Adipose tissue (tissue), 3 donors: ENCODE data around the gene PCGF1. TPM values are rescaled to one million over a fixed set of nuclear protein-coding genes. Genes with fewer than 3 reads are reported as not detected.

Experiments
- H3K27ac ChIP-seq: one replicate; pipeline ENCODE4 v1.5.1; 2013; ENCODE audit warnings: low read depth, low read length
- WGBS, 3 donors: extraction: QIAGEN DNeasy Blood & Tissue Kit; methylation state at CpG; one replicate each; pipeline ENCODE4 v1.1.7; 2013; 5-methylcytosine and 5-hydroxymethylcytosine counted together
- polyA plus RNA-seq, 3 donors: library from polyadenylated mRNA; stranded (reverse); fragments of 200-250 nt; gene quantifications; one replicate each; pipeline ENCODE4 v1.2.3, GENCODE V29; 2013
- donor health status: healthy with polysubstance abuse.
- donor health status: Bipolar disorder and iron deficiency.
- donor health status: healthy.

Gene PCGF1
- polyA plus RNA-seq, 3 donors: 11.1 to 22.5 (median 11.5) TPM

DNA sequence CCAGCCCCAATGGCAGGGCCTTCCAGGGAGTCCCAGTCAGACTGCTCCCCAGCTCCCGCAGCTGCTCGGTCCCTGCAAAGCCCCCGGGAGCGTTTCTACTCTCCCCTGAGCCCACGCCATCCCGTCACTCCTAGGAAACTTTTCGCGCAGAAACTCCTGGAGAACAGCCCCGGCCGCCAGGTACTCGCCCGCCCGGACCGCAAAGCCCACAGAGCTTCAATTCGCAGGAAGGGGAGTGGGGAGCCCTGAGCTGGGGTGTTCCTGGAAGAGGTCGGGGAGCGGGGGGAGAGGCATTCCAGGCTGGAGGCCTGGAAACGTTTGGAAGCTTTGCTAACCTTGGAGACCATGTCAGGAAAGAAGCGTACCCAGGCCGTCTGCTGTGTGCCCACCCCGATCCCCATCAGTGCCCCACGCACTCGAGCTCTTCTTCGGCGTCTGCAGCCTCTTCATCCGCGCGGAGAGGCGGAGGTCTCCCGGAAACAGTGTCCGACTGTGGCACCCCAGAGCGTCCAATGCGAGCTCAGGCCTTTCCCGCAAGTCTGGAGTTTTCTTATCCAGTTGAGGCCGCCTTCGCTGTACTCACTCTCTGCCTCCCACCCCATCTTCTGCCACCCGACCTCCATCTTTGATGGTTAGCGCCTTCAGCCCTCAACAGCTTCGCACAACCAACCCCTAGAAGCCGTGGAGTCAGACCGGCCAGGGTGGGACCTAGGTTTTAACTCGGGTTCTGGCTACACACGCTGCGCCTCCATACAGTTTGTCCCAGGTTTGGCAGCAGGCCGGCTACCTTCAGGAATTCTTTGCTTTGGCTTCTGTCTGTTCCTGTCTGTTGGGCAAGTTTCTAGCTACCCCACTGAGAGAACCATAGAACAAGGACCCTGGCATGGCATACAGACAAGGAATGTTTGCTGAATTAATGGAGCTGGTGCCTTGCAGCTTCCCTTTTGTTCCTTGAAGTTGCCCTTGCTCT is 3.7 kb downstream of the PCGF1 start:
- H3K27ac ChIP-seq: no peak overlapping the region
- 44 to 55% (median 49%) methylated on average over 43 to 45 of the region's 45 CpGs for WGBS, 3 donors

- H3K27ac ChIP-seq: no peak overlapping the region
- WGBS, 3 donors: 1% methylated on average over 51 to 67 of the region's 67 CpGs
Measured at GRCh38 chr2:74502720-74503505, 4.6 kb downstream of the PCGF1 start.

- H3K27ac ChIP-seq: no peak overlapping the region
- WGBS, 3 donors: 10 to 12% (median 12%) methylated on average over 32 of the region's 32 CpGs
Measured at GRCh38 chr2:74502147-74502719, 5.3 kb downstream of the PCGF1 start.

DNA sequence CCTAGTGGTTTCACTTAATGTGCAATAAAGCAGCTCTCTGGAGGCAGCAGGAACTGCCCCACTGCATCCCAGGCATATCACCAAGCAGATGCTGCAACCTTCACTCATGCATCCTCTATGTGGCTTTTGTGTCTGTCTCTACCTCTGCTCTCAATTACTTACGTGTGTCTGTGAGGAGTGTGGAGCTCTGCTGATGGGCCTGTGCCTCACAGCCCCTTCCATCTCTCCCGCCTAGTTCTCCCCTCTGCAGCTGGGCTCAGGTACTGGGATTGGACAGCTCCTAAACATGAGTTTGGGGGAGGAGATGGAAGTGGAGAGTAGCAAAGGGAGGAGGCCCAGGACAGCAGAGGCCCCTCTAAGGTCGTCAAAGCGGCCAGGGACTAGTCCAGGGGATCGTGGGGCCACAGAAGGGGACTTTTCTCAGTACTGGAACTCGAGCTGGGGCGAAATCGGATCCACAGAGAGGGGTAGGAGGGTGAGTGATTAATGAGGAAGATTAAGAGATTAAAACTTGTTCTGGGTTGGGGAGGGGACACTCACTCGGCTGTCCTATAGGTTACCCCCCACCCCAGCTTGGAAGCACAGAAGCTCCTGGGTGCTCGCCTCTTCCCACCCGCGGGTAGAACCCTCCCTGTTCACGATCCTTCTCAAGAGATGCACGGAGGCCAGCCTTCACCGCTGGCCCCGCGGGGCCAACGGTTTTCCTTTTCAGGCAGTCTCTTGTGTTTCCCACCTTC is 6.0 kb downstream of the PCGF1 start:
- WGBS, 3 donors: 80 to 84% (median 82%) methylated on average over 18 of the region's 18 CpGs
- no peak overlapping the region for H3K27ac ChIP-seq

DNA sequence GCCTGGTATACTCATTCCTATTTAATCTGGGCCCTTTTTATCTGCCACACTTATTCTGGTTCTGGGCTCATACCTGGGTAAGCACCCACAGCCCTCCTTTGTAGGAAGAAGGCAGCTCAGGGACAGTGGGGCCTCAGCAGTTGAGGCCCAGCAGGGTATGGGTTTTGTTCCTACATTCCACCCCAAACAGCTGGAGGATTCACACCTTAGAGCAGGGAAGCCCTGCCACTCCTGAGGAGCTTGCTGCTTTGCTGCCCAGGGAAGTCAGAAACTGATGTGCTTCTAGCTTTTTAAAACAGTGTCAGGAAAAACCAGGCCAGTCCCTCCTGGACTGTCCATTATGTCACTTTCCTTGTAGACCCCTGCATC is 6.9 kb downstream of the PCGF1 start:
- no peak overlapping the region for H3K27ac ChIP-seq

DNA sequence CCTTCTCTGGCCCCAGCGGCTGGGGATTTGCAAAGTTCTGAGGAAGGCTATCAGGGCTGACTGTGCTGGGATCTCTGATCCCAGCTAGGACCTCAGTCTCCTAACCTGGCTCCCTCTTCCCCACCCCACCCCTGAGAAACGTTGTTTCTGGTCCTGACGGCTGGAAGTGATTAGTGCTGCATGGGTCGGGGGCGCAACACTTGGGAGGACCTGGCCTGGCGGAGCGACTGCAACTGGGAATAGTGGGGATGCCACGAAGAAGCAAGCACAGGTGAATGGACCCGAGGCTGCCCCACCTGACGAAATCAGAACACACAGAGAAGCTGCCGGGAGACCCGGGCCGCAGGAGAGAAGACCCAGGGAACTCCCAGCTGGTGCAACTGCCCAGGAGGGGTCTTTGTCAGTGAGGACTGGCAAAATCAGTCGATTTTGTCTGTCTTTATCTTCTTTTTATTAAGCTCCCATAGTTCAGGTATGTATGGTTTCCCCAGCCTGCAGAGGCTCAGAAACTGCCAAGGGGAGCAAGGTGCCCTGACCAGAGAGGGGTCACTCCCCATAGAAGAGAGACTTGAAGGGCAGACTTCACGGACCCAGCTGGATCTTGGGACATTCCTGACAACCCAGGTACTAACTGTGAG is 7.4 kb downstream of the PCGF1 start:
- no peak overlapping the region for H3K27ac ChIP-seq
- WGBS, 3 donors: 57 to 70% (median 60%) methylated on average over 15 of the region's 15 CpGs

DNA sequence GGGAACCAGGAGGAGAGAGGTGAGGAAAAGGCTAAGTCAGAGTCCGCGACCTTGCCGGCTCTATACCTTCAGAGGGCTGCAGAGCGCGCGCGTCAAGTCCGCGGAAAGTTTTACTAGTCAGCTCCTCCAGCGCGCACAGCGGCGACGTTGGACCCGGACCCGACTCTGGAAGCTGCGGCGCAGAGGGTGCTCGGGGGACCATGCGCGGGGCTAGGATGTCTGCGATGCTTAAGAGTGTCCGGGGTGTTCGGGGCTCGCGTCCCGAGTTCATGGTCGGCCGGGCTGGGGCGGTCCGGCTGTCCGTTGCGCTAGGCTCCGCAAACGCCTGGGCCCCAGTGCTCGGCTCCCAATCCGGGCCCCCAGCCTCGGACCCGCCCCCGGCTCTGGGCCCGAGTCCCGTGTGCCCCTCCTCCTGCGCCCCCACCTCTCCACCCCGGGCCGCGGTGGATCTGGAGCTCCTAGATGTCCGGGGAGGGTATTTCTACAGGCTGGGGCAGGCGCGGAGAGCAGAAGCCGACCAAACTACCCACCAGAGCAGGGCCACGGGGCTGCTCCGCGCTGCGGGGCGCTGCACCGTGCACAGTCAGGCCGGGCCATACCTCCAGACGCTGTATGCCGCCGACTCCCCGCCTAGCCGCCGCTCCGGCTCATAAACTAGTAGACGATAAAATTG is 8.1 kb downstream of the PCGF1 start, which contains the start of gene LBX2:
Gene LBX2 (minus strand): TSS at position 337 of the 673 bp plus-strand sequence. CDS start 66 bp downstream, at position 271.
- H3K27ac ChIP-seq: no peak within 1 kb of the TSS
- WGBS, 3 donors: 3 to 6% (median 5%) methylated on average over 63 to 65 of the region's 65 CpGs

- WGBS, 3 donors: 1 to 3% (median 3%) methylated on average over 40 to 41 of the region's 41 CpGs
- no peak overlapping the region for H3K27ac ChIP-seq
Measured at GRCh38 chr2:74498500-74499266, 8.8 kb downstream of the PCGF1 start.

- H3K27ac ChIP-seq: no peak overlapping the region
- WGBS, 3 donors: 4 to 5% (median 4%) methylated on average over 61 of the region's 61 CpGs
Measured at GRCh38 chr2:74497777-74498499, 9.6 kb downstream of the PCGF1 start.

GRCh38 chr2:74496997-74497776 is 10.3 kb downstream of the PCGF1 start:
- WGBS, 3 donors: 54 to 58% (median 56%) methylated on average over 19 of the region's 19 CpGs
- no peak overlapping the region for H3K27ac ChIP-seq

DNA sequence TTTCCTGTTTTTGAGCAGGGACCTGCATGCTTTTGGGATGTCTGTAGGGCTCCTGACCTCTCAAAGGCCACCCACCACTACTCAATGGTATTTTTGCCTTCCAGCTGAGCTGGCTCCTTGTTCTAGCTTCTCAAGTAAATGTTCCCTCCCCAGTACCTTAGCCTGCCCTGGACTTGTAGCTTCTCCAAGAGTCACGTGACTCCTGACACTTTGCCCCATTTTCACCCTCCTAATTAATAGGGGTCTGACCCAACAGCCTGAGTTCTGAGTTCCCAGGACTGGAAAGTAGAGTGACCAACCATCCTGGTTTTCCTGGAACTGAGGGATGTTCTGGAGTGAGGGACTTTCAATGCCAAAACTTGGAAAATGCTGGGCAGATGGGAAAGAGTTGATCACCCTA is 12.1 kb downstream of the PCGF1 start:
- WGBS, 3 donors: 79 to 93% (median 83%) methylated on average over 1 of the region's 1 CpG
- H3K27ac ChIP-seq: no peak overlapping the region

DNA sequence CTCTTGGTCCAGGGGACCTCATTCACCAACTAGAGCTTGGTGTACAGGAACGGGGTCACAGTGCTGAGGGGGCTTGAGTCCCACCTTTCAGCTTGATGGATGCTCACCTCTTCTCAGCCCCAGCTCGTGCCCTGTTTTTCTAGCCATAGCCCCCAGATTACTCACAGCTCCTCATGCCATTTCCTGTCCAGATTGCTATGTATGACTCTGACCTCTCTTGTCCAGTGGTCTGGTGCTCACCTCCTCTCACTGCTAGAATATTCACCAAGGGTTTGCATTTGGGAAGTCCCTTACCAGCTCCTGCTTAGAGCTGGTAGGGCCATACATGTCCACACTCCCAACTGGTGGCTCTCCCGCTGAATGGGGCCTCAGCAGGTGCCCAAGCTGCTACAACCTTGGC is 13.9 kb downstream of the PCGF1 start:
- no peak overlapping the region for H3K27ac ChIP-seq
- 86 to 100% (median 96%) methylated on average over 3 of the region's 3 CpGs for WGBS, 3 donors

DNA sequence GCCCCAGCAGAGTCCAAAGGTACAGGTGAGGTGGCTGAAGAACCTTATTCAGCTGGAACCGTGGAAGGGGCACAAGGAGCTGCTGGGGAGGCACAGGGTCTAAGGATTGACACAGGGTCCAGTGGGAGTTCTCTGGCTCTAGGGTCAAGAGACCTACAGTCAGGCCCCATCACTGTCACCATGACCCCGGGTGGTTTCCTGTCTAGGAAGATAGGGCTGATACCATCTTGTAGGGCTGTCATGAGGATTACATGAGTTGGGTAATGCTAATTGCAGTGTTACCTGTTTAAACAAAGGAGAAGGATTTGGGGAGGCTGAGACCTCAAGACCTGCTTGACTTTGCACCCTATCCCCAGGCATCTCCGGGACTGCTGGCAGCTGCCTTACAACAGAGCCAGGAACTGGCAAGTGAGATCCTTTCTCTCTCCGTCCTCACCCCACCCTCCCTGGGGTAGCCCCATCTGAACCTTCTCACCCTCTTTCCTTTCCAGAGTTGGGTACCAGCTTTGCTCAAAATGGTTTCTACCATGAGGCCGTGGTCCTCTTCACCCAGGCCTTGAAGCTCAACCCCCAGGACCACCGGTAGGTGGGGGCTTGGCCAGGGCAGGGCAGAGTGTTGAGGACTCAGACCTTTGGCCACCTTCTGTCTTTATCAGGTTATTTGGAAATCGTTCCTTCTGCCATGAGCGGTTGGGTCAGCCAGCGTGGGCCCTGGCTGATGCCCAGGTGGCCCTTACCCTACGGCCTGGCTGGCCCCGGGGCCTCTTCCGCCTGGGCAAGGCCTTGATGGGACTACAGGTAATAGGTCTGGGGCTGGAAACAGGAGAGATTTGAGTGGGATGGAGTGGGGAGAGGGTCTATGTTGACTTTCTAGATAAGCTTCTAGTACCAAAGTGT is 15.6 kb downstream of the PCGF1 start:
- WGBS, 3 donors: 88 to 95% (median 95%) methylated on average over 12 of the region's 12 CpGs
- no peak overlapping the region for H3K27ac ChIP-seq

DNA sequence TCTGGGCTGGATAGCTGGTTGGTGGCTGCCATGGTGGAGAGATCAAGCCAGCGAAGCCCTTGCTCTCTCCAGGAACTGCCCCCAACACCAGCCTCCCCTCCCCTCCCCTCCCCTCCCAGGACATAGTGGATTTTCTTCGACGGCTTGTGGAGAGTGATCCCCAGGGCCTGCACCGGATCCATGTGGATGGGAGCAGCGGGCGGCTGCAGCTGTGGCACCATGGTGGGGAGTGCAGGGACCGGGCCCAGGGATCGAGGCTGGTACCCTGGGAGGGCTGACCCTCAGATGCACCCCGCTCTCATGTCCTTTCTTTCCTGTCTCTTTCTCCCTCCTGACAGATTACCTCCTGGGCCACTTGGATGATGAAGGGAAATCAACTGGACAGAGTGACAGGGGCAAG is 17.6 kb downstream of the PCGF1 start:
- WGBS, 3 donors: 88 to 92% (median 91%) methylated on average over 9 of the region's 9 CpGs

More for the DNA sequence above, 17.6 kb downstream of the PCGF1 start:
- no peak overlapping the region for H3K27ac ChIP-seq
